HepG2 (cell line): ENCODE measurements around the gene RNF208. TPM values are rescaled to one million over a fixed set of nuclear protein-coding genes. Genes with fewer than 3 reads are reported as not detected.

ENCODE experiments used
- ATF3 ChIP-seq: sonication (generic); formaldehyde crosslinking; IDR thresholded peaks from 2 replicates; pipeline ENCODE4 v1.4.0; 2020; ENCODE audit warnings: missing genetic modification reagents
- ATF7 ChIP-seq, 2 experiments: fragments of 450-650 bp in 1 of 2; sonication (generic) in 1 of 2; formaldehyde crosslinking in 1 of 2; IDR thresholded peaks; 2 replicates each; pipeline versions ENCODE4 v1.4.0 to v1.6.1; 2016 to 2020; ENCODE audit warnings: antibody characterized with exemption in 1 of 2, mild to moderate bottlenecking in 1 of 2, missing genetic modification reagents in 1 of 2
- BORCS8-MEF2B ChIP-seq: sonication (generic); formaldehyde crosslinking; IDR thresholded peaks from 2 replicates; pipeline ENCODE4 v1.8.0; 2022; ENCODE audit warnings: mild to moderate bottlenecking, missing genetic modification reagents
- ELF4 ChIP-seq: sonication (generic); formaldehyde crosslinking; IDR thresholded peaks from 2 replicates; pipeline ENCODE4 v1.5.0; 2020; ENCODE audit warnings: missing genetic modification reagents, mild to moderate bottlenecking, moderate library complexity, borderline replicate concordance
- FOXK2 ChIP-seq: fragments of 450-650 bp; IDR thresholded peaks from 2 replicates; pipeline ENCODE4 v1.6.1; 2016
- LBX2 ChIP-seq: sonication (generic); formaldehyde crosslinking; IDR thresholded peaks from 2 replicates; pipeline ENCODE4 v1.5.0; 2020; ENCODE audit warnings: missing genetic modification reagents, mild to moderate bottlenecking, borderline replicate concordance
- MTA1 ChIP-seq: sonication (generic); formaldehyde crosslinking; IDR thresholded peaks from 2 replicates; pipeline ENCODE4 v1.4.0; 2020; ENCODE audit warnings: missing genetic modification reagents, mild to moderate bottlenecking, borderline replicate concordance
- MZF1 ChIP-seq: sonication (generic); formaldehyde crosslinking; IDR thresholded peaks from 2 replicates; pipeline ENCODE4 v1.8.1; 2023; ENCODE audit warnings: mild to moderate bottlenecking, missing genetic modification reagents, borderline replicate concordance
- NCOA1 ChIP-seq: sonication (generic); formaldehyde crosslinking; IDR thresholded peaks from 2 replicates; pipeline ENCODE4 v1.9.0; 2021; ENCODE audit warnings: missing genetic modification reagents
- NFE2L1 ChIP-seq: sonication (generic); formaldehyde crosslinking; IDR thresholded peaks from 2 replicates; pipeline ENCODE4 v1.4.0; 2020; ENCODE audit warnings: missing genetic modification reagents, mild to moderate bottlenecking, borderline replicate concordance
- PAWR ChIP-seq: sonication (generic); formaldehyde crosslinking; IDR thresholded peaks from 2 replicates; pipeline ENCODE4 v1.4.0; 2020; ENCODE audit warnings: missing genetic modification reagents, mild to moderate bottlenecking, borderline replicate concordance
- PITX1 ChIP-seq: sonication (generic); formaldehyde crosslinking; IDR thresholded peaks from 2 replicates; pipeline ENCODE4 v1.5.1; 2020; ENCODE audit warnings: mild to moderate bottlenecking, missing genetic modification reagents
- POLR2AphosphoS2 ChIP-seq: IDR thresholded peaks from 2 replicates; pipeline ENCODE4 v1.6.1; 2011; ENCODE audit warnings: low read depth, low read length, improper control_type of control experiment
- SATB2 ChIP-seq: sonication (generic); formaldehyde crosslinking; IDR thresholded peaks from 2 replicates; pipeline ENCODE4 v1.5.0; 2020; ENCODE audit warnings: missing genetic modification reagents
- SIN3B ChIP-seq: fragments of 150-350 bp; IDR thresholded peaks from 2 replicates; pipeline ENCODE4 v1.6.1; 2014; ENCODE audit warnings: low read length
- TBX3 ChIP-seq: fragments of 450-650 bp; IDR thresholded peaks from 2 replicates; pipeline ENCODE4 v1.6.1; 2017; ENCODE audit warnings: antibody characterized with exemption, mild to moderate bottlenecking, inconsistent platforms, borderline replicate concordance
- TEAD2 ChIP-seq: sonication (generic); formaldehyde crosslinking; IDR thresholded peaks from 2 replicates; pipeline ENCODE4 v1.9.0; 2021; ENCODE audit warnings: missing genetic modification reagents
- U2AF1 ChIP-seq: fragments of 200-400 bp; formaldehyde crosslinking; optimal IDR thresholded peaks from 2 replicates; pipeline ENCODE3; 2017; ENCODE audit warnings: mild to moderate bottlenecking, low read depth, low read length
- XRCC5 ChIP-seq: fragments of 200-400 bp; formaldehyde crosslinking; optimal IDR thresholded peaks from 2 replicates; pipeline ENCODE3; 2017; ENCODE audit warnings: mild to moderate bottlenecking, low read length
- ZFP1 ChIP-seq: IDR thresholded peaks from 2 replicates; pipeline ENCODE4 v1.6.1; 2016
- ZFYVE20 ChIP-seq: sonication (generic); formaldehyde crosslinking; IDR thresholded peaks from 2 replicates; pipeline ENCODE4 v1.8.0; 2023; ENCODE audit warnings: low read depth, mild to moderate bottlenecking, moderate library complexity, missing genetic modification reagents, borderline replicate concordance
- ZMYM3 ChIP-seq: sonication (generic); formaldehyde crosslinking; IDR thresholded peaks from 2 replicates; pipeline ENCODE4 v1.5.1; 2020; ENCODE audit warnings: mild to moderate bottlenecking, missing genetic modification reagents
- ZNF121 ChIP-seq: sonication (generic); formaldehyde crosslinking; IDR thresholded peaks from 2 replicates; pipeline ENCODE4 v1.5.0; 2020; ENCODE audit warnings: mild to moderate bottlenecking, missing genetic modification reagents
- ZNF264 ChIP-seq: sonication (generic); formaldehyde crosslinking; IDR thresholded peaks from 2 replicates; pipeline ENCODE4 v1.4.0; 2020; ENCODE audit warnings: missing genetic modification reagents
- ZNF296 ChIP-seq: sonication (generic); formaldehyde crosslinking; conservative IDR thresholded peaks from 2 replicates; pipeline ENCODE4 v1.5.0; 2020; ENCODE audit warnings: mild to moderate bottlenecking, missing genetic modification reagents
- ZNF33A ChIP-seq: sonication (generic); formaldehyde crosslinking; IDR thresholded peaks from 2 replicates; pipeline ENCODE4 v1.5.1; 2020; ENCODE audit warnings: missing genetic modification reagents, mild to moderate bottlenecking, moderate library complexity, borderline replicate concordance
- ZNF557 ChIP-seq: sonication (generic); formaldehyde crosslinking; IDR thresholded peaks from 2 replicates; pipeline ENCODE4 v1.4.0; 2020; ENCODE audit warnings: missing genetic modification reagents
- ZNF605 ChIP-seq: sonication (generic); formaldehyde crosslinking; IDR thresholded peaks from 2 replicates; pipeline ENCODE4 v1.8.0; 2022; ENCODE audit warnings: mild to moderate bottlenecking, missing genetic modification reagents
- ZNF629 ChIP-seq: sonication (generic); formaldehyde crosslinking; conservative IDR thresholded peaks from 2 replicates; pipeline ENCODE4 v1.5.0; 2020; ENCODE audit warnings: missing genetic modification reagents
- ZNF710 ChIP-seq: sonication (generic); formaldehyde crosslinking; IDR thresholded peaks from 2 replicates; pipeline ENCODE4 v1.5.0; 2020; ENCODE audit warnings: mild to moderate bottlenecking, missing genetic modification reagents, borderline replicate concordance
- ZNF792 ChIP-seq: IDR thresholded peaks from 2 replicates; pipeline ENCODE4 v1.6.1; 2016
- polyA plus RNA-seq, 8 experiments: library from polyadenylated mRNA; depleted of rRNA in 3 of 8; stranded (reverse) in 7 of 8; unstranded in 1 of 8; fragments of >200 nt; fragmentation: Illumina TruSeq in 4 of 8; extraction: Trizol in 4 of 8; gene quantifications; 2 replicates each; pipeline versions ENCODE4 v1.2.1 to v1.2.3, GENCODE V29; 2011 to 2016; ENCODE audit warnings: low read depth in 4 of 8, missing spikeins in 1 of 8, mixed read lengths in 1 of 8; ENCODE audit not compliant: insufficient read depth in 1 of 8
- total RNA-seq, 5 experiments: library from RNA; depleted of rRNA; stranded (reverse); fragments of >200 nt; fragmentation: Illumina TruSeq; extraction: Trizol; gene quantifications; 2 replicates each; pipeline ENCODE4 v1.2.3, GENCODE V29; 2016; ENCODE audit warnings: low read depth in 1 of 5

RNF208 gene
- total and polyA plus RNA-seq, 2 of the 13 experiments (the other 11 are each of a cell fraction or from before 2014, with no cell fraction given), result 1.6 to 2.1 TPM

GRCh38 chr9:137236238-137236935 is 14.3 kb upstream of the RNF208 start (continued):
- TF ChIP-seq TBX3 (no peak), NFE2L1 (CRISPR knock-in tag) (no peak), NCOA1 (CRISPR knock-in tag) (0 out of 2 replicates have a peak, but pooled peaks have one; percentile 49), ZFYVE20 (CRISPR knock-in tag) (no peak), ZNF264 (no peak), ZFP1 (CRISPR knock-in tag) (no peak), ZNF792 (CRISPR knock-in tag) (peak; percentile 70; the same call in 1 of the 2 replicates), ZNF121 (CRISPR knock-in tag) (no peak), MTA1 (CRISPR knock-in tag) (no peak; the same call in 1 of the 2 replicates), BORCS8-MEF2B (CRISPR knock-in tag) (0 out of 2 replicates have a peak, but pooled peaks have one; percentile 20), ATF7 (IDR thresholded peaks at IDR 0.05) (no peak), ATF7 (CRISPR knock-in tag; IDR thresholded peaks at IDR 0.05) (no peak; the same call in 1 of the 2 replicates), SATB2 (CRISPR knock-in tag) (no peak), POLR2AphosphoS2 (no peak), XRCC5 (peak; percentile 99), ZNF33A (CRISPR knock-in tag) (no peak), MZF1 (CRISPR knock-in tag) (no peak), ZNF296 (no peak), PAWR (CRISPR knock-in tag) (0 out of 2 replicates have a peak, but pooled peaks have one; percentile 30), ZNF710 (CRISPR knock-in tag) (peak; percentile 69; the same call in 1 of the 2 replicates), ATF3 (CRISPR knock-in tag) (no peak), LBX2 (CRISPR knock-in tag) (no peak), ZNF629 (0 out of 2 replicates have a peak, but pooled peaks have one; percentile 23), ZNF605 (peak; percentile 27; the same call in 1 of the 2 replicates), ZNF557 (CRISPR knock-in tag) (no peak), ZMYM3 (CRISPR knock-in tag) (peak; percentile 36; the same call in 1 of the 2 replicates), U2AF1 (no peak), PITX1 (CRISPR knock-in tag) (peak; percentile 46), FOXK2 (no peak), SIN3B (no peak), ELF4 (no peak), TEAD2 (CRISPR knock-in tag) (no peak)
